Endothelial cell of umbilical vein (primary cell): ENCODE measurements around the gene STN1. TPM values are rescaled to one million over a fixed set of nuclear protein-coding genes. Genes with fewer than 3 reads are reported as not detected.

Experiments used
- BruUV-seq: library from RNA; stranded (reverse); fragments of 400-500 nt; replicated peaks from 2 replicates; lab custom pipeline; 2021; lab: Mats Ljungman, UMichigan
- CTCF ChIA-PET: fragments of 300-600, 350-600 bp; sonication (Branson Sonifier 250); formaldehyde crosslinking; loops from one replicate; lab custom pipeline; 2021; ENCODE audit warnings: antibody characterized with exemption, inconsistent platforms; lab: Charles Lee
- POLR2A ChIA-PET: fragments of 300-600, 350-600 bp; sonication (Branson Sonifier 250); formaldehyde crosslinking; loops from one replicate; lab custom pipeline; 2021; ENCODE audit warnings: antibody characterized with exemption, inconsistent platforms; lab: Charles Lee
- DNase-seq: peaks from one replicate; pipeline ENCODE4 v3.0.0-alpha.2; 2011; ENCODE audit warnings: low read depth, low spot score
- FAIRE-seq: peaks from 2 replicates; lab custom pipeline; 2011; peaks lifted over from hg19 to GRCh38; lab: Jason Lieb, UNC
- H2AFZ ChIP-seq: 2 replicates; pipeline ENCODE4 v1.6.0; 2012; ENCODE audit warnings: low read depth, low read length, control low read depth, inconsistent platforms
- H3K27ac ChIP-seq: 2 replicates; pipeline ENCODE4 v1.5.1; 2011; ENCODE audit warnings: low read depth, mild to moderate bottlenecking, control low read depth, low read length, moderate library complexity; ENCODE audit not compliant: insufficient read depth
- H3K27me3 ChIP-seq, 2 experiments: 2 replicates each; pipeline versions ENCODE4 v1.6.0 to v1.6.1; 2011; ENCODE audit warnings: low read length in 2 of 2, mixed read lengths in 1 of 2; ENCODE audit not compliant: control insufficient read depth in 2 of 2, insufficient read depth in 2 of 2
- H3K36me3 ChIP-seq, 2 experiments: 2 replicates in 1 of 2; 3 replicates in 1 of 2; pipeline ENCODE4 v1.5.1; 2011; ENCODE audit warnings: low read length in 2 of 2, mild to moderate bottlenecking in 1 of 2, moderate library complexity in 1 of 2; ENCODE audit not compliant: control insufficient read depth in 2 of 2, insufficient read depth in 2 of 2; ENCODE audit errors: extremely low read depth in 1 of 2
- H3K4me1 ChIP-seq: 3 replicates; pipeline ENCODE4 v1.5.1; 2011; ENCODE audit warnings: mild to moderate bottlenecking, low read length; ENCODE audit not compliant: control insufficient read depth, insufficient read depth; ENCODE audit errors: extremely low read depth
- H3K4me2 ChIP-seq: 2 replicates; pipeline ENCODE4 v1.6.1; 2011; ENCODE audit warnings: low read length, control low read depth, mixed read lengths; ENCODE audit not compliant: insufficient read depth
- H3K4me3 ChIP-seq, 3 experiments: fragments of 200-600 bp in 1 of 3; sonication (generic), shearing (Covaris generic) in 1 of 3; replicated peaks in 1 of 3; 2 replicates each; pipeline ENCODE4 v1.5.1; 2011 to 2016; ENCODE audit warnings: control low read depth in 3 of 3, low read length in 3 of 3, mild to moderate bottlenecking in 2 of 3, inconsistent platforms in 1 of 3, low read depth in 1 of 3, moderate library complexity in 1 of 3; ENCODE audit not compliant: insufficient read depth in 1 of 3
- H3K79me2 ChIP-seq: 2 replicates; pipeline ENCODE4 v1.6.0; 2012; ENCODE audit warnings: low read length, inconsistent platforms; ENCODE audit not compliant: control insufficient read depth, insufficient read depth
- H3K9ac ChIP-seq: replicated peaks from 2 replicates; pipeline ENCODE3; 2011; ENCODE audit warnings: low read length, control low read depth; ENCODE audit not compliant: insufficient read depth; ENCODE audit errors: extremely low read depth
- H3K9me1 ChIP-seq: replicated peaks from 3 replicates; pipeline ENCODE4 v1.6.0; 2011; ENCODE audit warnings: mild to moderate bottlenecking, low read length; ENCODE audit not compliant: control insufficient read depth, insufficient read depth; ENCODE audit errors: extremely low read depth
- H3K9me3 ChIP-seq: replicated peaks from 2 replicates; pipeline ENCODE4 v1.5.1; 2012; ENCODE audit warnings: low read length, inconsistent platforms; ENCODE audit not compliant: control insufficient read depth, insufficient read depth
- H4K20me1 ChIP-seq: replicated peaks from 2 replicates; pipeline ENCODE3; 2011; ENCODE audit warnings: mild to moderate bottlenecking, low read length; ENCODE audit not compliant: control insufficient read depth, insufficient read depth; ENCODE audit errors: extremely low read depth
- CTCF ChIP-seq, 2 donors: IDR thresholded peaks; 1 replicate in 1 of 2; 2 replicates in 1 of 2; pipeline ENCODE4 v1.5.1; 2011; ENCODE audit warnings: low read length in 2 of 2, mild to moderate bottlenecking in 2 of 2, moderate library complexity in 2 of 2, control low read depth in 1 of 2, inconsistent platforms in 1 of 2, low read depth in 1 of 2; ENCODE audit not compliant: insufficient read depth in 1 of 2; ENCODE audit errors: extremely low read depth in 1 of 2
- EZH2 ChIP-seq: IDR thresholded peaks from 2 replicates; pipeline ENCODE4 v1.6.1; 2012; ENCODE audit warnings: borderline replicate concordance, low read depth, mild to moderate bottlenecking, moderate library complexity, low read length, inconsistent platforms; ENCODE audit not compliant: severe bottlenecking
- FOS ChIP-seq: IDR thresholded peaks from 2 replicates; pipeline ENCODE4 v1.6.1; 2011; ENCODE audit warnings: mild to moderate bottlenecking, low read length, moderate library complexity, borderline replicate concordance; ENCODE audit not compliant: insufficient read depth
- JUN ChIP-seq: IDR thresholded peaks from 2 replicates; pipeline ENCODE4 v1.6.1; 2011; ENCODE audit warnings: borderline replicate concordance, low read depth; ENCODE audit not compliant: insufficient read length, insufficient read depth
- MYC ChIP-seq: IDR thresholded peaks from one replicate; pipeline ENCODE4 v1.6.1; 2011; ENCODE audit warnings: mild to moderate bottlenecking, low read depth, low read length
- POLR2A ChIP-seq: IDR thresholded peaks from 2 replicates; pipeline ENCODE4 v1.6.1; 2012; ENCODE audit warnings: low read depth, mild to moderate bottlenecking, control low read depth, low read length
- POLR2AphosphoS5 ChIP-seq: IDR thresholded peaks from 2 replicates; pipeline ENCODE4 v1.6.1; 2012; ENCODE audit warnings: low read depth, mild to moderate bottlenecking, control low read depth, low read length, moderate library complexity; ENCODE audit not compliant: insufficient read depth
- dilution Hi-C: fragments of 300-500 bp; cut with MboI; formaldehyde crosslinking; loops from one replicate; pipeline ENCODE4 v1.15.0; 2019; ENCODE audit warnings: low sequenced_read_pairs; ENCODE audit not compliant: extremely low pct_ligation_motif_present
- intact Hi-C: fragments of 100-400 bp; cut with micrococcal nuclease; formaldehyde crosslinking; loops from one replicate; pipeline ENCODE4 v1.10.0; 2022
- polyA plus RNA-seq, 4 experiments: library from polyadenylated mRNA; depleted of rRNA in 3 of 4; stranded (reverse) in 3 of 4; unstranded in 1 of 4; fragments of >200 nt; gene quantifications; 2 replicates each; pipeline versions ENCODE4 v1.2.1 to v1.2.3, GENCODE V29; 2011 to 2012; ENCODE audit warnings: missing spikeins in 1 of 4
- total RNA-seq: library from RNA; stranded (reverse); gene quantifications from 2 replicates; pipeline ENCODE4 v1.2.3, GENCODE V29; 2021

STN1 gene
- total and polyA plus RNA-seq, 2 donors (not counting 3 experiments of a cell fraction or from before 2014, with no cell fraction given): 10.8 to 15.3 TPM

- Histone ChIP-seq H3K4me3 (no peak overlapping the region), H4K20me1 (no peaks in the 10 kb centered on the region), H3K4me2 (no peak overlapping the region), H3K9me3 (no peaks in the 10 kb centered on the region), H2AFZ (no peak overlapping the region), H3K79me2 (no peaks in the 10 kb centered on the region), H3K36me3 (no peaks in the 10 kb centered on the region), H3K4me1 (no peaks in the 10 kb centered on the region), H3K9me1 (no peaks in the 10 kb centered on the region), H3K27me3 (no peaks in the 10 kb centered on the region), H3K27ac (no peak overlapping the region), H3K9ac (no peak overlapping the region)
- dilution Hi-C loops: no loop called here
- intact Hi-C loops: no loop called here
- no peak for DNase-seq
- no TSS peak for BruUV-seq
- CTCF ChIA-PET: no interaction called here
- TF ChIP-seq JUN: no peak
- no peak for TF ChIP-seq POLR2AphosphoS5
- TF ChIP-seq FOS: no peak
- no peak for TF ChIP-seq EZH2
- no peak for TF ChIP-seq MYC
- POLR2A ChIA-PET: no interaction called here
- no peak for FAIRE-seq
Measured at GRCh38 chr10:103936022-103936421, 18.0 kb upstream of the STN1 start.

- Histone ChIP-seq H3K27ac (no peak overlapping the region), H3K79me2 (no peaks in the 10 kb centered on the region), H2AFZ (no peak overlapping the region), H3K9ac (no peak overlapping the region), H4K20me1 (no peaks in the 10 kb centered on the region), H3K27me3 (no peaks in the 10 kb centered on the region), H3K9me1 (no peaks in the 10 kb centered on the region), H3K4me2 (no peak overlapping the region), H3K4me3 (no peak overlapping the region), H3K9me3 (no peaks in the 10 kb centered on the region), H3K4me1 (no peaks in the 10 kb centered on the region), H3K36me3 (no peaks in the 10 kb centered on the region)
- BruUV-seq: no TSS peak
- FAIRE-seq (no peak), DNase-seq (no peak)
- dilution Hi-C loops (no loop called here), intact Hi-C loops (no loop called here)
- POLR2A ChIA-PET: no interaction called here
- TF ChIP-seq POLR2AphosphoS5 (no peak), JUN (no peak), CTCF (IDR thresholded peaks at IDR 0.05; ENCODE audit: extremely low read depth in 1 of 2, insufficient read depth in 1 of 2, low read depth in 1 of 2, low read length in 2 of 2) (no peak), FOS (no peak), POLR2A (no peak), MYC (no peak), EZH2 (no peak)
- CTCF ChIA-PET: no interaction called here
Measured at GRCh38 chr10:103934308-103934707, 16.3 kb upstream of the STN1 start.
